Keratinocyte (primary cell): ENCODE measurements around the gene CAMK2D. TPM values are rescaled to one million over a fixed set of nuclear protein-coding genes. Genes with fewer than 3 reads are reported as not detected.

Experiments
- DNase-seq: peaks from one replicate; pipeline ENCODE4 v3.0.0-alpha.2; 2011; ENCODE audit warnings: low read depth, missing footprints, low spot score
- FAIRE-seq: peaks from 2 replicates; lab custom pipeline; 2011; peaks lifted over from hg19 to GRCh38; lab: Jason Lieb, UNC
- H2AFZ ChIP-seq: 2 replicates; pipeline ENCODE4 v1.6.0; 2012; ENCODE audit warnings: low read length, control low read depth, inconsistent platforms; ENCODE audit not compliant: control insufficient read depth
- H3K27ac ChIP-seq: 2 replicates; pipeline ENCODE4 v1.5.1; 2011; ENCODE audit warnings: low read length; ENCODE audit not compliant: control insufficient read depth, insufficient read depth
- H3K27me3 ChIP-seq: 3 replicates; pipeline ENCODE4 v1.6.0; 2011; ENCODE audit warnings: low read length; ENCODE audit not compliant: control insufficient read depth, insufficient read depth; ENCODE audit errors: extremely low read depth
- H3K36me3 ChIP-seq, 2 experiments: 2 replicates in 1 of 2; 3 replicates in 1 of 2; pipeline ENCODE4 v1.5.1; 2011; ENCODE audit warnings: low read length in 2 of 2, mild to moderate bottlenecking in 1 of 2; ENCODE audit not compliant: control insufficient read depth in 2 of 2, insufficient read depth in 2 of 2; ENCODE audit errors: extremely low read depth in 1 of 2
- H3K4me1 ChIP-seq: 3 replicates; pipeline ENCODE4 v1.5.1; 2011; ENCODE audit warnings: low read length; ENCODE audit not compliant: control insufficient read depth, insufficient read depth; ENCODE audit errors: extremely low read depth
- H3K4me2 ChIP-seq: 3 replicates; pipeline ENCODE4 v1.6.0; 2011; ENCODE audit warnings: low read depth, low read length; ENCODE audit not compliant: control insufficient read depth, insufficient read depth; ENCODE audit errors: extremely low read depth
- H3K4me3 ChIP-seq, 3 experiments: fragments of 200-600 bp in 1 of 3; sonication (generic) in 1 of 3; 2 replicates in 2 of 3; 3 replicates in 1 of 3; pipeline ENCODE4 v1.5.1; 2011 to 2016; ENCODE audit warnings: low read length in 3 of 3, mild to moderate bottlenecking in 3 of 3, control low read depth in 2 of 3, inconsistent platforms in 1 of 3, low read depth in 1 of 3, mixed read lengths in 1 of 3, mixed run types in 1 of 3, moderate library complexity in 1 of 3; ENCODE audit not compliant: control insufficient read depth in 2 of 3, insufficient read depth in 2 of 3; ENCODE audit errors: extremely low read depth in 1 of 3
- H3K79me2 ChIP-seq: 2 replicates; pipeline ENCODE4 v1.6.0; 2012; ENCODE audit warnings: low read length; ENCODE audit not compliant: control insufficient read depth, insufficient read depth
- H3K9ac ChIP-seq: 3 replicates; pipeline ENCODE4 v1.6.0; 2011; ENCODE audit warnings: low read length; ENCODE audit not compliant: control insufficient read depth, insufficient read depth; ENCODE audit errors: extremely low read depth
- H3K9me1 ChIP-seq: 3 replicates; pipeline ENCODE4 v1.6.0; 2011; ENCODE audit warnings: low read length; ENCODE audit not compliant: control insufficient read depth, insufficient read depth; ENCODE audit errors: extremely low read depth
- H3K9me3 ChIP-seq: 2 replicates; pipeline ENCODE4 v1.5.1; 2012; ENCODE audit warnings: low read depth, low read length; ENCODE audit not compliant: control insufficient read depth
- H4K20me1 ChIP-seq: 3 replicates; pipeline ENCODE4 v1.6.0; 2011; ENCODE audit warnings: low read length; ENCODE audit not compliant: control insufficient read depth, insufficient read depth; ENCODE audit errors: extremely low read depth
- CTCF ChIP-seq, 3 experiments: IDR thresholded peaks in 1 of 3; conservative IDR thresholded peaks in 1 of 3; optimal IDR thresholded peaks in 1 of 3; 2 replicates in 2 of 3; 3 replicates in 1 of 3; pipeline versions ENCODE3 to v1.5.1; 2011; ENCODE audit warnings: low read length in 3 of 3, mild to moderate bottlenecking in 3 of 3, moderate library complexity in 2 of 3, control low read depth in 1 of 3, inconsistent platforms in 1 of 3; ENCODE audit not compliant: insufficient read depth in 2 of 3; ENCODE audit errors: extremely low read depth in 1 of 3
- EZH2 ChIP-seq: IDR thresholded peaks from one replicate; pipeline ENCODE4 v1.6.1; 2012; ENCODE audit warnings: inconsistent platforms, mild to moderate bottlenecking, low read length, moderate library complexity
- dilution Hi-C: fragments of 300-500 bp; cut with MboI; formaldehyde crosslinking; loops from one replicate; pipeline ENCODE4 v1.7.0; 2020; ENCODE audit warnings: low sequenced_read_pairs; ENCODE audit not compliant: extremely low pct_ligation_motif_present
- polyA plus RNA-seq, 5 experiments: library from polyadenylated mRNA; depleted of rRNA in 3 of 5; stranded (reverse) in 3 of 5; stranded (forward) in 1 of 5; unstranded in 1 of 5; fragments of >200 nt; gene quantifications; 1 replicate in 1 of 5; 2 replicates in 3 of 5; 3 replicates in 1 of 5; pipeline versions ENCODE4 v1.2.1 to v1.2.3, GENCODE V29; 2011 to 2012; ENCODE audit warnings: missing spikeins in 2 of 5, low read depth in 1 of 5, low replicate concordance in 1 of 5

Gene CAMK2D
- polyA plus RNA-seq, 1 donor (not counting 4 experiments of a cell fraction or from before 2014, with no cell fraction given) = 18.8 TPM

- Histone ChIP-seq H3K36me3 (no peaks in the 10 kb centered on the region), H4K20me1 (no peaks in the 10 kb centered on the region), H3K4me2 (no peak overlapping the region), H3K9ac (no peak overlapping the region), H3K27ac (no peak overlapping the region), H3K4me3 (no peak overlapping the region), H3K27me3 (no peaks in the 10 kb centered on the region), H2AFZ (no peak overlapping the region), H3K79me2 (no peaks in the 10 kb centered on the region), H3K4me1 (no peaks in the 10 kb centered on the region), H3K9me1 (no peaks in the 10 kb centered on the region), H3K9me3 (no peaks in the 10 kb centered on the region)
- dilution Hi-C loops = no loop called here
- DNase-seq = no peak
- no peak for FAIRE-seq
- TF ChIP-seq EZH2 (no peak), CTCF (optimal IDR thresholded peaks at IDR 0.05 in 1 of 3, IDR thresholded peaks at IDR 0.05 in 1 of 3, conservative IDR thresholded peaks at IDR 0.05 in 1 of 3; ENCODE audit: extremely low read depth in 1 of 3, insufficient read depth in 2 of 3, low read length in 3 of 3) (no peak)
These were observed 124.2 kb downstream of the CAMK2D start for GRCh38 chr4:113637363-113637762.

GRCh38 chr4:113636877-113637276, 124.7 kb downstream of the CAMK2D start:
- Histone ChIP-seq H2AFZ (no peak overlapping the region), H3K36me3 (no peaks in the 10 kb centered on the region), H3K4me3 (no peak overlapping the region), H3K9me3 (no peaks in the 10 kb centered on the region), H3K4me2 (no peak overlapping the region), H3K9me1 (no peaks in the 10 kb centered on the region), H3K27me3 (no peaks in the 10 kb centered on the region), H3K27ac (no peak overlapping the region), H3K9ac (no peak overlapping the region), H3K4me1 (no peaks in the 10 kb centered on the region), H3K79me2 (no peaks in the 10 kb centered on the region), H4K20me1 (no peaks in the 10 kb centered on the region)
- DNase-seq (peak; percentile 4), FAIRE-seq (no peak)
- dilution Hi-C loops = no loop called here
- TF ChIP-seq CTCF (optimal IDR thresholded peaks at IDR 0.05 in 1 of 3, IDR thresholded peaks at IDR 0.05 in 1 of 3, conservative IDR thresholded peaks at IDR 0.05 in 1 of 3; ENCODE audit: extremely low read depth in 1 of 3, insufficient read depth in 2 of 3, low read length in 3 of 3) (no peak), EZH2 (no peak)
